HG02623 (cell line): ENCODE results near the gene KRTAP5-2.
"Not testable (repeated sequence)": the region's sequence is repeated elsewhere in the genome, so short reads cannot be mapped to it uniquely, and the experiment has no call there.

Experiments
- ATAC-seq: cut with Tn5 transposase; IDR thresholded peaks from one replicate; pipeline ENCODE4 v1.9.1; 2021; ENCODE audit warnings: moderate library complexity; ENCODE audit not compliant: unreplicated experiment

Gene KRTAP5-2

GRCh38 chr11:1592628-1593027, 5.5 kb downstream of the KRTAP5-2 start:
- ATAC-seq = no peak

DNA sequence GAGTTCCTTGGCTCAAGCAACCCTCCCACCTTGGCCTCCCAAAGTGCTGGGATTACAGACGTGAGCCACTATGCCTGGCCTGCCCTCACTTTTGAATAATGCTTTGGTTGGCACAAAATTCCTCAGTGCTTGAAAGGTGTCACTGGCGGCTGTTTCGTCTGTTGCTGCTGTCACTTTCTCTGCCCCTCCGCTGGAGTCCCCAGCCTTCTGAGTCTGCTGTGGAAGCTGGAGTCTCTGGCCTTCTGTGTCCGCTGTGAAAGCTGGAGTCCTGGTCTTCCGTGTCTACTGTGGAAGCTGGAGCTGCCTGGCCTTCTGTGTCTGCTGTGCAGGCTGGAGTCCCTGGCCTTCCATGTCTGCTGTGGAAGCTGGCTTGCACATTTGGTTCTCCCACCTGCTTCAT, 8.1 kb downstream of the KRTAP5-2 start:
- ATAC-seq = no peak

DNA sequence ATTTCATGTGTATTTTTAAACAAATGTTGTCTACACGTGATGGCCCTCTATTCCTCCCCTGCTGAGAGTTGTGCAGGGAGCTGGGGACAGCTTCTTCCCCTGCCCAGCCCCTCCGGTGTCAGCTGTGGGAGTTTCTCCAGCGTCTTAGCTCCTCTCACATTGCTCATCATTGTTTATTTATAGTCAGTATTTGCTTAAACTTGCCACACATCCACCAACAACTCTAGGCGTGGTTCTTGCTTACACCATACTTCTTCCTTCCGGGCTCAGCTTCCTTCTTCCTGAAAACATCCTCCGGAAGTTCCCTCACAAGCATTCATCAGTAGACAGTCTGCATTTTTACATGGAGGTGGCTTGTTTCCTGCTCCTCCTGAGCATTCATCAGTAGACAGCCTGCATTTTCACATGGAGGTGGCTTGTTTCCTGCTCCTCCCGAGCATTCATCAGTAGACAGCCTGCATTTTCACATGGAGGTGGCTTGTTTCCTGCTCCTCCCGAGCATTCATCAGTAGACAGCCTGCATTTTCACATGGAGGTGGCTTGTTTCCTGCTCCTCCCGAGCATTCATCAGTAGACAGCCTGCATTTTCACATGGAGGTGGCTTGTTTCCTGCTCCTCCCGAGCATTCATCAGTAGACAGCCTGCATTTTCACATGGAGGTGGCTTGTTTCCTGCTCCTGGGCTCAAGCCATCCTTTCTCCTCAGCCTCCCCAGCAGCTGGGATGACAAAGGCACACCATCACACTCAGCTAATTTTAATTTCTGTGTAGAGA, 8.7 kb downstream of the KRTAP5-2 start:
- ATAC-seq = not testable (repeated sequence)

DNA sequence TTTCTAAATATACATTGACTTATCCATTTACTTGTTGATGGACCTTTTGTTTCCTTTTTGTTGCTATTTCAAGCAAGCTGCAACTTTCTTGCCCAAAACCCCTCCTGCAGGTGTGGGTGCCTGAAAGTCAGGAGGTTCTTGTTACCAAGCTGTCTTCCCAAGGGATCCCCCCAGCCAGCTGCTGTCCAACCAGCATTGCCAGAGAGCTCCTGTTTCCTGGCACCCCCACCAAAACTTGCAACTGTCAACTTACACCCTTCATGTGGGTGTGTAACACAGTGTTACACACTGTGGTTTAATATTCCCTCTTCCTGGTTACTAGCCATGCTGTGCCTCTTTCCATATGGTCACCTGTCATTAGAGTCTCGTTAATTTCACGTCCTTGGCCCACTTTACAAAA, 11.4 kb downstream of the KRTAP5-2 start:
- no peak for ATAC-seq

- not testable (repeated sequence) for ATAC-seq
Measured at GRCh38 chr11:1584661-1585370, 13.3 kb downstream of the KRTAP5-2 start, which contains the start of gene KRTAP5-1. TSS of gene KRTAP5-1 (minus strand) at chr11:1585283. CDS start at chr11:1585249, 34 bp downstream.

DNA sequence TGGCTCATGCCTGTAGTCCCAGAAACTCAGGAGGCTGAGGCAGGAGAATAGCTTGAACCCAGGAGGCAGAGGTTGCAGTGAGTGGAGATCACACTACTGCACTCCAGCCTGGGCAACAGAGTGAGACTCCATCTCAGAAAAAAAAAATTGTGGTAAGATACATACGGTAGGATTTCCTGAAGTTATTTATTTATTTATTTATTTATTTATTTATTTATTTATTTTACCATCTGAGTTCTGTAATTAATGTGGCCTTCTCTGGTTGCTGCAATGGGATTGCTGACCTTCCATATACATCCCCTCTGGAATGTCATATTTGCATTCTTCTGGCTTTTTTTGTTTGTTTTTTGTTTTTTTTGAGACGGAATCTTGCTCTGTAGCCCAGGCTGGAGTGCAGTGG, 15.2 kb downstream of the KRTAP5-2 start:
- ATAC-seq = not testable (repeated sequence)

- ATAC-seq = no peak
Measured at GRCh38 chr11:1581976-1582375, 16.1 kb downstream of the KRTAP5-2 start.

DNA sequence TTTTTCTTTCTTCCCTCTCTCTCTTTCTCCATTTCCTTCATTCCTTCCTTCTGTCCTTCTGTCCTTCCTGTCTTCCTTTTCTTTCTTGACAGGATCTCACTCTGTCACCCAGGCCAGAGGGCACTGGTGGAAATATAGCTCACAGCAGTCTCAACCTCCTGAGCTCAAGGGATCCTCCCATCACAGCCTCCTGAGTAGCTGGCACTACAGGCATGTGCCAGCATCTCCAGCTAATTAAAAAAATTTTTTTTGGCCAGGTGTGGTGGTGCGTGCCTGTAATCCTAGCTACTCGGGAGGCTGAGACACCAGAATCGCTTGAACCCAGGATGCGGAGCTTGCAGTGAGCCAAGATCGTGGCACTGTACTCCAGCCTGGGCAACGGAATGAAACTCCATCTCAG, 21.3 kb downstream of the KRTAP5-2 start:
- ATAC-seq = no peak

DNA sequence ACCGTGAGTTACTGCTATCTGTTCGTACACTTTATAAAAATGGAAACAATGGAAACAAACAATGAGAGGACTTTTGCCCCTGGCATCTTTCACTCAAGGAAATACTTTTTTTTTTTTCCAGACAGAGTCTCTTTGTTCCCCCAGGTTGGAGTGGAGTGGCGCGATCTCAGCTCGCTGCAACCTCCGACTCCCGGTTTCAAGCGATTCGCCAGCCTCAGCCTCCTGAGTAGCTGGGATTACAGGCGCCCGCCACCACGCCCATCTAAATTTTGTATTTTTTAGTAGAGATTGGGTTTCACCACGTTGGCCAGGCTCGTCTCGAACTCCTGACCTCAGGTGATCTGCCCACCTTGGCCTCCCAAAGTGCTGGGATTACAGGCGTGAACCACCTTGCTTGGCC, 22.3 kb downstream of the KRTAP5-2 start:
- not testable (repeated sequence) for ATAC-seq

DNA sequence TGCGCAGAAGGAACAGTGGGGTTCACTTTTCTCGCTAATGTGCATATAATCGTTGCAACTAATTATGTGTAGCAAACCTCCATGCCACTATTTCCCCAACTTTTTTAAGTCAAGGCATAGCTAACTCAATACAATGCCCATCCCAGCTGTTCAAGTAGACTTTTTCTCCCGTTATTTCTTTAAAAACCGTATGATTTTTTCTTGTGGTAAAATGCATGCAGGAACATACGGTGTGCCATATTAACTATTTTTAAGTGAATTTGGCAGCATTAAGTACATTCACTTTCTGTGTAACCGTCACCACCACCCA, 23.2 kb downstream of the KRTAP5-2 start:
- ATAC-seq = no peak

DNA sequence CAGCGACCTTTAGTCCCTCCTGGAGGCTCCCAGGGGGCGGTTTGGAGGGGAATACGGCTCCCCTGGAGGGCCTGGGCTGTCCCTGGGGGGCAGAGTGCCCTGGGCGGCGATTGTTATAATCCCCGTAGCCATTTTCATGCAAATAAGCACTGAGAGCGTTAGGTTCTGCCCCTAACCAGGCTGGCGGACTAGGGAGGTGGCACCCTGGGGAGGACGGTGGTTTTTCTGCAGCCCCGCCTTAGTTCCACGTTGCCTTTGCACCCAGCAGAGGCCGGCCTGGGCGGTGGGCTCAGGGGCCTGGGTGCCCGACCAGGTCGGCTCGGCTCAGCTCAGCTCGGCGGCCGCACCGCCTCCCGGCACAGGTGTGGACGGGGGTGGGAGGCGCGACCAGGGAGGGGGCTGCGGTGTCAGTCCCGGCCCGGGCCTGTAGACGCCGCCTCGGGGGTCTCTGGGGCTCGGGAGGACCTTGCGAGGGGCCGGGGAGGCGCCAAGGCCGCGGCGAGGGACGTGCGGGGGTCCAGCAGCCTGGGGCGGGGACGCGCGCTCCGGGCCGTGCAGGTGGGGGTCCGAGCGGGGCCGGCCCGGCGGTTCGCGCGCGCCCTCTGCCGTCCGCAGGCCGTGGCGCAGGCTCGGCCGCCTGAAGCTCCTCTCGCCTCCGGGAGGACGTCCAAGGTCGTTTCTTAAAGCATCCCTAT, 23.7 kb downstream of the KRTAP5-2 start:
- no peak for ATAC-seq

- ATAC-seq = no peak
Measured at GRCh38 chr11:1573903-1574237, 24.2 kb downstream of the KRTAP5-2 start.

- ATAC-seq = no peak
Measured at GRCh38 chr11:1573077-1573902, 24.8 kb downstream of the KRTAP5-2 start.

DNA sequence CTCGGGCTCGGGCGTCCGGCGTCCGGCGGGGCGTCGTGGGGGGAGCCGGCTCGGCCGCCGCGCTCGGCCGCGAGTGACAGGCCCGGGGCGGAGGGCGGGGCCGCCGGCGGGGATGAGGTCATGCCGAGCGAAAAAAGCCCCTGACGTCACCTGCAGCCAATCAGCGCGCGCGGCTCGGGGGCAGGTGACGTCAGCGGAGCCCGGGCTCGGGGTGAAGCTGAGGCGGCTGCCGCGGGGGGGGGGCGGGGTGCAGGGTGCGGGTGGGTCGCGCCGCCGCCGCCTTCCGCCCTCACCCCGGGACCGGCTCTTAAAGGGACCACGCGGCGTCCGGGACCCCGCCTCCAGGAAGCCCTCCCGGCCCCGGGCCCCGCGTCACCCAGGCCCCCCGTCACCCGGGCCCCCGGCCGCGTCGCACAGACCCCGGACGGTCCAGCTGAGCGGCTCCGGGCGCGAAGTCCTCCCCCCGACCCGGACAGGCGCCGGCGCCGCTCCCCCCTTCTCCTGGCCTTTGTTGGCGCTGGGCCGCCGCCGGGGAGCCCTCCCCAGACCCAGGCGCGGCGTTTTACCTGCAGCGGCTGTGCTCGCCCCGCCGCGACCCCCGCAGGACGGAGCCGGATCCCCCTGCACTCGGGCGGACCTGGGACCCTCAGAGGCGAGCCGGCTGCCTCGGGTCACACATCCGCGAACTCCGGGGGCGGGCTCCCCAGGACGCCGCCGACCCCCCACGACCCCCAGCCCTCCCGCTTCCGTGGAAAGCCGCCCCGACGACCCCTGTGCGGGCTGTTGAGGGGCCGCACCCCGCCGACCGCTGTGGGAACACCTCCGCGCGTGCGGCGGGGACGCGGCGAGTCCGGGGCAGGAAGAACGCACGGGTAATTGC, 25.7 kb downstream of the KRTAP5-2 start, which contains the start of gene DUSP8:
DUSP8 (minus strand) TSS at position 75 of the 880 bp plus-strand sequence. CDS start 6,445 bp downstream, outside the sequence.
- ATAC-seq = peak; percentile 66

DNA sequence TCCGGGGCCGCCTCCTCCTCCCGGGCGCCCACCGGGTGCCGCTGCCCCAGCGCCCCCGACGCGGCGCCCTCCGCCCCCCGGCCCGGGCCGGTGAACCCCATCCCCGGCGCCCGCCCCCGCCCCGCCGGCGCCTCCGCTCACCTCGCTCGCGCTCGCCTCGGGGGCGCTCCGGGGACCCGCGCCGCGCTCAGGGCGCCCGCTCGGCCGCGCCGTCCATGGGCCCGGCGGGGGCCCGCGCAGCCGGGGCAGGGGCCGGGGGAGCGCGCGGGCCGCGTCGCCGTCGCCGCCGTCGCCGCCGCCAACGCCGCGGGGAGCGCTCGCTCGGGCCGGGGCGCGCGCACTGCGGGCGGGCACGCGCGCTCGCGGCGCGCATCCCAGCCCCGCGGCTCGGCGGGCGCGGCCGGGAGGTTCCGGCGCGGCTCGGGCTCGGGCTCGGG, 26.3 kb downstream of the KRTAP5-2 start:
- no peak for ATAC-seq

GRCh38 chr11:1570896-1571759, 27.0 kb downstream of the KRTAP5-2 start:
- no peak for ATAC-seq

- no peak for ATAC-seq
Measured at GRCh38 chr11:1570531-1570895, 27.6 kb downstream of the KRTAP5-2 start.

GRCh38 chr11:1570001-1570453, 28.1 kb downstream of the KRTAP5-2 start:
- no peak for ATAC-seq

DNA sequence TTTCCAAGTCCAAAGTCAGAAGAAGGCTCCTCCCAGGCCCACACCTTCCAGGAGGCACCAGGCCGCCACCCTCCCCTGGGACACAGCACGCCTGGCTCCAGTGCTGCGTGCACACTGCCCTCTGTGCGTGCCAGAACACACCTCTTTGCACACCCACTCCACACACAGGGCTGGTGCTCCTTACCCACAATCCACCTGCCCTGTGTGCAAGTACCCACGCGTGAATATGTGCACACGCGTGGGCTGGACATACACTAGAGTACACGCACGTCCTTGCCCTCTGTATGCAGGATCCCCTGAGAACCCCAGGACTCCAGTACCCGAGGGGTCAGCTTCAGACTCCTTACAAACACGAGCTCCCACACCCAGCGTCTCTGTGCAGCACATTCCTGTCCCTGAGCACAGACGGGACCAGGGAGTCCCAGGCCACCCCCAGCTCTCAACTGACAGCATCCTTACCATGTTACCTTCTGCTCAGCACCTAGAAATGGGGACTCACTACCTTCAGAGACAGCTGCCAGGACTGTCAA, 28.8 kb downstream of the KRTAP5-2 start:
- ATAC-seq = no peak
